GM23338 (cell line): ENCODE data around the gene CEBPB.

ENCODE experiments used
- CTCF ChIP-seq, 2 experiments: fragments of 200-600 bp in 1 of 2; sonication (generic) in 1 of 2; conservative IDR thresholded peaks; 2 replicates each; pipeline versions ENCODE4 v1.5.1 to v1.6.1; 2016 to 2017; ENCODE audit warnings: antibody characterized with exemption in 2 of 2, low read depth in 2 of 2, mild to moderate bottlenecking in 2 of 2, moderate library complexity in 1 of 2
- ETS1 ChIP-seq: IDR thresholded peaks from 2 replicates; pipeline ENCODE4 v1.6.1; 2016; ENCODE audit warnings: antibody characterized with exemption
- EZH2 ChIP-seq: fragments of 200-600 bp; sonication (generic); IDR thresholded peaks from one replicate; pipeline ENCODE4 v1.8.0; 2017; ENCODE audit warnings: antibody characterized with exemption, mild to moderate bottlenecking, low read depth; ENCODE audit not compliant: unreplicated experiment
- EZH2phosphoT487 ChIP-seq: fragments of 200-600 bp; sonication (generic); IDR thresholded peaks from one replicate; pipeline ENCODE4 v1.8.1; 2018; ENCODE audit warnings: antibody characterized with exemption; ENCODE audit not compliant: unreplicated experiment
- NANOG ChIP-seq: IDR thresholded peaks from 2 replicates; pipeline ENCODE4 v1.6.1; 2016; ENCODE audit warnings: antibody characterized with exemption, borderline replicate concordance
- POLR2AphosphoS5 ChIP-seq: IDR thresholded peaks from 2 replicates; pipeline ENCODE4 v1.6.1; 2016; ENCODE audit warnings: antibody characterized with exemption, low read depth

- TF ChIP-seq CTCF (conservative IDR thresholded peaks at IDR 0.05; ENCODE audit: low read depth in 2 of 2) (no peak), EZH2phosphoT487 (no peak), EZH2 (no peak), POLR2AphosphoS5 (no peak), ETS1 (no peak), NANOG (no peak)
These were observed 29.0 kb downstream of the CEBPB start for GRCh38 chr20:50219600-50219999.
